Erythroblast (primary cell): ENCODE data around the gene YWHAG.

Experiments used
- DNase-seq, 2 experiments: peaks; one replicate each; lab custom pipeline; 2025; lab: John Stamatoyannopoulos, UW
- GATA1 ChIP-seq: IDR thresholded peaks from 2 replicates; pipeline ENCODE4 v1.6.1; 2011; ENCODE audit warnings: low read depth, mild to moderate bottlenecking, control low read depth, low read length, moderate library complexity
- POLR2A ChIP-seq: IDR thresholded peaks from 2 replicates; pipeline ENCODE4 v1.6.1; 2011; ENCODE audit warnings: mild to moderate bottlenecking, low read length

Gene YWHAG

DNA sequence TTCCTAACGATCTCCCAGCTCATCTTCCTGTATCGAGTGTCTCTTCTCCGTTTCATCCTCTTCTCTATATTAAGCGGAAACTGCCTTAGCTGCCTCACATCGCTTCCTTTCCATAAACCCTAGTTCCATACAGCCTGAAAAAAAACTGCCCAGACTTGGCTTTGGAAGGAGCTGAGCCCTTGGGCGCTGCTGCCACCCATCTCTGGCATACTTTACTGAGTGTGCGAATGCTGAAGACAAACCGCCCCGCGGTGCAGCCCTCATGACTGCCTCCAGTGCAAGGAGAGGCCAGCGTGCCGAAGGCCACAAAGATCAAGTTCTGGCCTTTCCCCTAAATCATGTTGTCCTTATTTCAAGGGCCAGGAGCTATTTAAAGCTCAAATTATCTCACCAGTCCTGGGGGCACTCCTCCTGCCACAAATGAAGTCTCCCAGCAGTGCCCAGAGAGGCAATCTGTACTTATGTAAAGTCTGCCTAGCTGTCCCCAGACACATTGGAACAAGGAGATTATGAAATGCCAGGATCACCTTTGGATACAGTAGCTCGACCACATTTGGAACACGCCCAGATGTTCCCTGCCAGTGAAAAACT is 25.2 kb downstream of the YWHAG start:
- TF ChIP-seq POLR2A (no peak), GATA1 (no peak)
- no peak for DNase-seq

DNA sequence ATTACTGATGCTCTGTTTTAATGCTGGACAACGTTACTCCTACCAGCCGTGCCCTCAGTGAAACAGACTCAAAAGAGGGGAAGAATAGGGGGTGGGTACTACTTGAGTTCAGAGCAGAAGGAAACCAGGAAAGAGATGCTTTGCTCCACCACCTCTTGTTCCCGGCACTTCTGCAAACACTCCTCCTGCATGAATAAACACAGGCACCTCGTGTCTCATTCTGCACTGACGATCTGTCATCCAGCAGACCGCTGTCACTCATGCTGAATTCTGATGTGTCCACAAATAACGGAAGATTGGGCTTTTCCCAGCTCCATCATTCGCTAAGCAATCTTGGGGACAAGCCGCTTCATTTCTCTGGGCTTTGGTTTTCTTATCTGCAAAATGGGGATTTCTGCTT is 26.7 kb downstream of the YWHAG start:
- TF ChIP-seq POLR2A: no peak
- no peak for TF ChIP-seq GATA1
- DNase-seq: no peak

DNA sequence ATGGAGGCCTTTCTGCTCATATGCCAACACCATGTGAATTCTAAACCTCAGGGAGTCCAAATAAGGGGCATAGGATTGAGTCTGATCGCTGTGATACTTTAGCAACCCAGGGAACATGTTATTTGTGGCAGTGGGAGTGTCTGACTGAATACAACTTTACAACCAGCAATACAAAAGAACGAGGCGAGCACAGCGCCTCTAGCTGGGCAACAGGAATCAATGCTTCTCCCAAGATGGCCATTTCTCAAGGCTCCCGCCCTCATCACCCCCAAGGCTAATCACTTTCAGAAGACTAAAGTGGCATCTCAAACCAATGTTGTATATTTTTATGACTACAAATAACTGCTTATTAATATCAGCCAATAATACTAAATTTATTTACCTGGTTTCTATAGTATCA is 28.1 kb downstream of the YWHAG start:
- DNase-seq: peak in 1 of 2 experiments; percentile 27
- TF ChIP-seq POLR2A (no peak), GATA1 (no peak)

GRCh38 chr7:76330261-76330660 is 28.5 kb downstream of the YWHAG start:
- TF ChIP-seq POLR2A: no peak
- no peak for DNase-seq

- no peak for TF ChIP-seq GATA1
- no peak for TF ChIP-seq POLR2A
- DNase-seq: no peak
Measured at GRCh38 chr7:76329479-76329878, 29.3 kb downstream of the YWHAG start.

DNA sequence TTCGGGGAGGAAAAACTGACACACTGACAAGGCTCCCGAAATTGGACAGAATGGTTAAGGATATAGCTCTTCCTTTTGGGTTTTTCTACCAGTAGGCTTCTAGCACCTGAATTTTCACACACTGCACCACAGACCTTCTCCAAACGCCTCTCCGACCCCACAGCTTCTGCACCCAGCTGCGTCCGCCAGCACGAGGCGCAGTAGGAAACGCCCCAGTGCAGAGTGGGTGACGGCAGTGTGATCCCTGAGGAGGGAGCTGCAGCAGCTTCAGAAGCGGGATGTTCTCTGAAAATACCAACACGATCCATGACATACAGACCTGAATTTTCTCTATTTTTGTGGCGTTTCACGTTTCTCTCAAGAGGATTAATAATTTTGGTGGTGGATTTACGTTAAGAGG is 30.4 kb downstream of the YWHAG start:
- DNase-seq: peak; percentile 48 to 52
- no peak for TF ChIP-seq GATA1
- TF ChIP-seq POLR2A: peak; percentile 17

- peak; percentile 32 to 41 for DNase-seq
- TF ChIP-seq POLR2A (no peak), GATA1 (no peak)
Measured at GRCh38 chr7:76327610-76328009, 31.2 kb downstream of the YWHAG start.

GRCh38 chr7:76326646-76327233 is 32.1 kb downstream of the YWHAG start:
- DNase-seq: no peak
- no peak for TF ChIP-seq GATA1
- no peak for TF ChIP-seq POLR2A

- TF ChIP-seq POLR2A (no peak), GATA1 (no peak)
- DNase-seq: no peak
Measured at GRCh38 chr7:76325811-76326210, 33.0 kb downstream of the YWHAG start.

DNA sequence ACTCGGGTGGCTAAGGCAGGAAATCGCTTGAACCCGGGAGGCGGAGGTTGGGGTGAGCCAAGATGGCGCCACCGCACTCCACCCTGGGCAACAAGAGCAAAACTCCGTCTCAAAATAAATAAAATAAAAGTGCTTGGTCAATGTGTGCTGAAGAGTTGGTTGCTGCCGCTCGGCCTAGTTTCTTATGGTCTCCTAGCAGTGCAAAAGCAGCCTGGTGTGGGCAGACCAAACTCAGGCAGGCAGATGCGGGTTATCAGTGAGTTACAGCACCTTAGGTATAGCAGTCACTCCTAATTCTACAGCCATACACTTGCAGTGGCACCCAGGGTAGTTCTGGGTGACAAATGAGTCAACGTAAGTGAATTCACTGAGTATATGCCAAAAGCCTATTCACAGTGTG is 33.7 kb downstream of the YWHAG start:
- no peak for DNase-seq

DNA sequence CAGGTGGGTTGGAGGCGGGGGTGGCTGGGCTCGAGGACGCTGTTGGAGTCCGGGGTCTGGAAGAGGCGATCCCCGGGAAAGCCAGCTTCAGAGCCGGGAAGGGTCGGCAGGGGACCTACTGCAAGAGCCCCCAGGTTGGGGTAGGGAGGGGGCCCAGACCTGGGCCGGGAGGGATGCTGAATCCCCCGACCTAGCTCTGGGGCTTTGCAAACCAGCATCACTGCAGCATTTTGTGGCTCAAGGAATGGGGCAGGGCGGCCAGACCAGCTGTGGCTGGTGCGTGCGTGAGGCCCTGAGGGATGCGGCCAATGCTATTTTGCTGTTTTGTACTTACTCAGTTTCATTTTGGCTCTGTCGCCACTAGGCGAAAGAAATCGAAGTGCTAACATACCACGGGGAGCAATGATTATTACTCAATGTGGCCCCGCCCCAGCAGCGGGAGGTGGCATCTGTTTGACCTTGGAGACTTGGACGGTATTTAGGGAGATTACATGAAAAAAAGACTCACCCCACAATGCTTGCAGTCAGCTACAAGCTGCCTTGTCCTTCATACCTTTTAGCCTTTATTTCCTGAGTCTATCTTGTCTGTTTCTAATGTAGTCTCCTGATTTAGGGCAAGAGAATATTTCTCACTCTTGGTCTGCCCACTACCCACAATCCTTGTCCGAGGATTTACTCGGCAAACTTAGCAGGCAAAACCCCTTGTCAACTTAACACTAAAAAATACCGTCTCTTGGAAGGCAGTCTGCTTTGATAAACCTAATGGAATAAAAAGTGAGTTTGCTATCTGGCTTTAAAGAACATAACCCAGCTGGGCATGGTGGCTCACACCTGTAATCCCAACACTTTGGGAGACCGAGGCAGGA is 40.1 kb downstream of the YWHAG start:
- DNase-seq: peak; percentile 89 to 90
- TF ChIP-seq POLR2A: no peak
- TF ChIP-seq GATA1: no peak

More for the DNA sequence above, 33.7 kb downstream of the YWHAG start:
- TF ChIP-seq POLR2A (no peak), GATA1 (no peak)

- peak; percentile 98 for DNase-seq
- TF ChIP-seq POLR2A: peak; percentile 69
- no peak for TF ChIP-seq GATA1
Measured at GRCh38 chr7:76317782-76318487, 40.9 kb downstream of the YWHAG start.

GRCh38 chr7:76316984-76317781 is 41.6 kb downstream of the YWHAG start:
- DNase-seq: no peak
- TF ChIP-seq POLR2A (no peak), GATA1 (no peak)
